Measurements from ENCODE around the gene MAP3K5. TPM values are rescaled to one million over a fixed set of nuclear protein-coding genes. Genes with fewer than 3 reads are reported as not detected.
A peak's percentile ranks its signal among the peaks of the same experiment; 100 is the strongest.

MAP3K5 gene
- total RNA-seq, 4 donors from 2014 or later, result 16.2 to 52.7 (median 34.8) TPM

DNA sequence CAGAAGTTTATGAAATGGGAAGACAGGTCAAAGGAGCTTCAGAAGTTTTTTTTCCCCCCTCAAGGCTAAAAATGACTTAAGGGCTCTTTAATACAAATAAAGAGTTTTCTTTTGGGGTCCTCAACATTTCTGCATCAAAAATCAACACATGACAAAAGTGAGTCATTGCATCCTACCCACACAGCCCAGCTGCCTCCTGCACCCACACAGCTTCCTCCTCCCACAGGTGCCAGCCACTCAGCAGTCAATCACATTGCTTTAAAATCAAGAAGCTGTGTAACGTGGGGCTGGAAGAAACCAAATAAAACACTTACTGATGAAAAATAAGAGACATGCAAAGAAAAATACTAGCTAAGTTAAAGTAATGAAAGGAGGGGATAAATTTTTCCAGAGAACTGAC is 68.5 kb downstream of the MAP3K5 start:
- H3K4me3 ChIP-seq, result no peak overlapping the region
- no peaks in the 10 kb centered on the region for H3K9me3 ChIP-seq
- TF ChIP-seq POLR2AphosphoS5 (IDR thresholded peaks at IDR 0.05), result no peak
- TF ChIP-seq, protein P1, sequence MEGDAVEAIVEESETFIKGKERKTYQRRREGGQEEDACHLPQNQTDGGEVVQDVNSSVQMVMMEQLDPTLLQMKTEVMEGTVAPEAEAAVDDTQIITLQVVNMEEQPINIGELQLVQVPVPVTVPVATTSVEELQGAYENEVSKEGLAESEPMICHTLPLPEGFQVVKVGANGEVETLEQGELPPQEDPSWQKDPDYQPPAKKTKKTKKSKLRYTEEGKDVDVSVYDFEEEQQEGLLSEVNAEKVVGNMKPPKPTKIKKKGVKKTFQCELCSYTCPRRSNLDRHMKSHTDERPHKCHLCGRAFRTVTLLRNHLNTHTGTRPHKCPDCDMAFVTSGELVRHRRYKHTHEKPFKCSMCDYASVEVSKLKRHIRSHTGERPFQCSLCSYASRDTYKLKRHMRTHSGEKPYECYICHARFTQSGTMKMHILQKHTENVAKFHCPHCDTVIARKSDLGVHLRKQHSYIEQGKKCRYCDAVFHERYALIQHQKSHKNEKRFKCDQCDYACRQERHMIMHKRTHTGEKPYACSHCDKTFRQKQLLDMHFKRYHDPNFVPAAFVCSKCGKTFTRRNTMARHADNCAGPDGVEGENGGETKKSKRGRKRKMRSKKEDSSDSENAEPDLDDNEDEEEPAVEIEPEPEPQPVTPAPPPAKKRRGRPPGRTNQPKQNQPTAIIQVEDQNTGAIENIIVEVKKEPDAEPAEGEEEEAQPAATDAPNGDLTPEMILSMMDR (IDR thresholded peaks at IDR 0.05), result no peak
- TF ChIP-seq POLR2A (IDR thresholded peaks at IDR 0.05), result no peak
- TF ChIP-seq EP300 (IDR thresholded peaks at IDR 0.05; ENCODE audit: low read depth), result no peak
- WGBS, 2 donors (ENCODE audit: low coverage in 1 of 2), result 0 to 13% methylated on average over 1 of the region's 1 CpG
- in situ Hi-C loops (cut with MboI; ENCODE audit: low pct_ligation_motif_present in 1 of 4, low pct_unique_long_range_greater_than_20kb in 1 of 4, low sequenced_read_pairs in 3 of 4) (no loop called here), intact Hi-C loops (cut with DNase I; ENCODE audit: low total_unique reads) (no loop called here)
- no peaks in the 10 kb centered on the region for H3K27me3 ChIP-seq
- DNase-seq, result no peak
- H3K36me3 ChIP-seq, result no peaks in the 10 kb centered on the region
- peaks cover 0 to 10% (median 0%) of the 10 kb centered on the region in 4 donors for H3K4me1 ChIP-seq
- no peak overlapping the region for H3K27ac ChIP-seq

DNA sequence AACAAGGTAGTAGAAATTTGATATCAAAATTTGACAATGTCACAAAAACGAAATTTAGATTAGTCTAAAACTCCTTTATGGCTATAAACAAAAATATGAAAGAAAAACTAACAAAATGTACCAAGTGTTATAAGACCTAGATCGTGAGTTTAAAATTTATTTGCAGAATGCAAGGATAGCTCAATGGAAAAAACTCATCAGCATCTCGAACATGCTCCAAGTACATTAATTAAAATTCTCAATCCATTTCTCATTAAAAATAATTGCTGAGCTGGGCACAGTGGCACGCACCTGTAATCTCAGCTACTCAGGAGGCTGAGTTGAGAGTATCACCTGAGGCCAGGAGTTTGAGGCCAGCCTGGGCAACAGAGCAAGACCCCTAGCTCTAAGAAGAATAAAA is 70.8 kb downstream of the MAP3K5 start:
- Histone ChIP-seq H3K36me3 (no peaks in the 10 kb centered on the region), H3K4me1 (peaks cover 0 to 28% (median 2%) of the 10 kb centered on the region in 4 donors), H3K4me3 (no peak overlapping the region), H3K27me3 (no peaks in the 10 kb centered on the region), H3K27ac (no peak overlapping the region), H3K9me3 (no peaks in the 10 kb centered on the region)
- DNase-seq, result no peak
- WGBS, 2 donors (ENCODE audit: low coverage in 1 of 2), result 77 to 84% methylated on average over 4 of the region's 4 CpGs
- in situ Hi-C loops (cut with MboI; ENCODE audit: low pct_ligation_motif_present in 1 of 4, low pct_unique_long_range_greater_than_20kb in 1 of 4, low sequenced_read_pairs in 3 of 4) (no loop called here), intact Hi-C loops (cut with DNase I; ENCODE audit: low total_unique reads) (no loop called here)
- TF ChIP-seq POLR2A (IDR thresholded peaks at IDR 0.05), result no peak
- TF ChIP-seq, protein P1 (IDR thresholded peaks at IDR 0.05), result no peak
- no peak for TF ChIP-seq EP300 (IDR thresholded peaks at IDR 0.05; ENCODE audit: low read depth)
- TF ChIP-seq POLR2AphosphoS5 (IDR thresholded peaks at IDR 0.05), result no peak

DNA sequence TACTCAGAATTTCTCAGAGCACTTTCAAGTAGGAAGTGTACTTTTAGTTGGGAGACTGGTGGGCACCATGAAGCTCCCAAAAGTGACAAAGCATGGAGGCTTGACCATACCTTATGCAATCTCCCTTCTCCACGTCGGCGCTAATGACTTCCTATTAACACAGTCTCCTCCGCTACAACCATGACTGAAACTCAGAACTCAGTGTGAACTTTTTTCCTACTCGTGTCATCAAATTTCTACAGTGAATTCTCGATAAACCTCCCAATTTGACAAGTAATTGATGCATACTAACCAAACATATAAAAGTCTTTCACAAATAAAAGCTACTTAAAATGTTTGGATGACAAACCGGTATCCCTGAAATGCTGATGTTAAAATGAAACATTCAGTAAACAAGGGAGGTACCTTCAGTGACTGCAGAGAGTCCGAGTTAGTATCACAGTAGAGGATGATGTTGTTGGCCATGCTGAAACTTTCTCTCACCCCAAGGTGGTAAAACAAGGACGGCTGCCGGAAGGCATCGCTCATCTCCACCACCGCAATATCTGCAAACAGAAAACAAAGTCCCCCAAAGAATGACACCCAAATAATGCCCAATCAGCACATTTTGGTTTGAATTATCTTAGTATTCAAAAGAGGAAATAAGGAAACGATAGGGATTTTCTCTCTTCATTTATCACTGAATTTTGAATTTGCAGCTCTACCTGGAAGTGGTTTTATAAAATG is 72.1 kb downstream of the MAP3K5 start:
- peaks cover 0 to 37% (median 6%) of the 10 kb centered on the region in 4 donors for H3K4me1 ChIP-seq

DNA sequence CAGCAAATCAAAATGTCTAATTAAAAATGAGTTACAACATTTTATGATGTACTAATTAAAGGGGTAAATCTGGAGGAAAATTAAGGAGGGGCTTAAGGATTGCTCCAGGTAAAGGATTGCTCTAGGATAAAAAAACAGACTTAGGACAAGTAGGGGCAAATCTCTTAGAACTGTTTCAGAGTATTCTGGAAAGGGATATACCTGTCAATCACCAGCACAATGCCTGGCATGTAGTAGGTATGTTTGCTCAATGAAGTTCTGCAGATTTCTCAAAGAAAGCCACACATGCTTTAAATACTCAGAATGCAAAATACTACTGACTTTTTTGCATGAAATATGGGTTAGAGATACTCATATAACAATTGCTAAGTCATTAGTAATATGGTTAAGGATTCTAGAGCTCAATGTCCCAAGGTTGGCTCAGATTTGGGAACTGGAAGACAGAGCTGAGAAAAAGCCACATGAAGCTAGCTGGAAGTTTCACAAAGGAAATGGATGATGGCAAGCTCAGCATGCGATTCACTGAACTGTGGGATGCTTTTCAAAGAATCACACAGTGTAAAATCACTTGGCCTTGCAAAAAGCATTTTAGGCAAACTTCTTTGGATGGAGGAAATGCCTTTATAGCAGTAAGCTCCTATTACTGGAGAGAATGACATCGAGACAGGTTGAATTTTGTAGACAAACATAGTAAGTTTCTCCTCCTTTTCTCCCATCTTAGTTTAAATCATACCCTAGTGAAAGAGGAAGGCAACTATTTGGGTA is 72.8 kb downstream of the MAP3K5 start:
- Histone ChIP-seq H3K9me3 (no peaks in the 10 kb centered on the region), H3K4me1 (peaks cover 0 to 37% (median 6%) of the 10 kb centered on the region in 4 donors), H3K36me3 (no peaks in the 10 kb centered on the region), H3K4me3 (no peak overlapping the region), H3K27ac (peak overlapping the region in 3 of 4 donors; percentile 0 to 34 (median 14)), H3K27me3 (no peaks in the 10 kb centered on the region)
- TF ChIP-seq, protein P1 (IDR thresholded peaks at IDR 0.05), result no peak
- TF ChIP-seq EP300 (IDR thresholded peaks at IDR 0.05; ENCODE audit: low read depth) (no peak), POLR2A (IDR thresholded peaks at IDR 0.05) (no peak), POLR2AphosphoS5 (IDR thresholded peaks at IDR 0.05) (no peak)
- DNase-seq, result no peak
- intact Hi-C loops (cut with DNase I; ENCODE audit: low total_unique reads), result no loop called here
- in situ Hi-C loops (cut with MboI; ENCODE audit: low pct_ligation_motif_present in 1 of 4, low pct_unique_long_range_greater_than_20kb in 1 of 4, low sequenced_read_pairs in 3 of 4), result no loop called here
- 75 to 85% methylated on average over 2 of the region's 2 CpGs for WGBS, 2 donors (ENCODE audit: low coverage in 1 of 2)

More for the DNA sequence above, 72.1 kb downstream of the MAP3K5 start:
- DNase-seq, result no peak
- Histone ChIP-seq H3K27ac (peak overlapping the region in 3 of 4 donors; percentile 0 to 34 (median 14)), H3K4me3 (no peak overlapping the region), H3K27me3 (no peaks in the 10 kb centered on the region), H3K36me3 (no peaks in the 10 kb centered on the region), H3K9me3 (no peaks in the 10 kb centered on the region)
- in situ Hi-C loops (cut with MboI; ENCODE audit: low pct_ligation_motif_present in 1 of 4, low pct_unique_long_range_greater_than_20kb in 1 of 4, low sequenced_read_pairs in 3 of 4), result no loop called here
- intact Hi-C loops (cut with DNase I; ENCODE audit: low total_unique reads), result no loop called here
- TF ChIP-seq, protein P1 (IDR thresholded peaks at IDR 0.05), result no peak
- no peak for TF ChIP-seq POLR2AphosphoS5 (IDR thresholded peaks at IDR 0.05)
- no peak for TF ChIP-seq POLR2A (IDR thresholded peaks at IDR 0.05)
- TF ChIP-seq EP300 (IDR thresholded peaks at IDR 0.05; ENCODE audit: low read depth), result no peak
- WGBS, 2 donors (ENCODE audit: low coverage in 1 of 2), result 72 to 75% methylated on average over 12 to 13 of the region's 13 CpGs
